ENCODE data around the gene NLGN3. TPM values are rescaled to one million over a fixed set of nuclear protein-coding genes. Genes with fewer than 3 reads are reported as not detected.

NLGN3 gene
- total RNA-seq, 2 donors from 2014 or later = 0.19 to 0.98 TPM

GRCh38 chrX:71098302-71098701 is 46.3 kb upstream of the NLGN3 start:
- Histone ChIP-seq H3K27ac (no peak overlapping the region), H3K9me3 (no peaks in the 10 kb centered on the region), H3K36me3 (no peaks in the 10 kb centered on the region), H3K4me1 (peaks cover 0 to 13% of the 10 kb centered on the region in 2 donors), H3K27me3 (no peaks in the 10 kb centered on the region), H3K4me3 (no peak overlapping the region)
- peak; percentile 17 to 65 for TF ChIP-seq CTCF (IDR thresholded peaks at IDR 0.05)
- no peak for DNase-seq (ENCODE audit: low spot score)

GRCh38 chrX:71098951-71099506 is 45.6 kb upstream of the NLGN3 start:
- Histone ChIP-seq H3K4me1 (peaks cover 0 to 13% of the 10 kb centered on the region in 2 donors), H3K36me3 (no peaks in the 10 kb centered on the region), H3K27ac (no peak overlapping the region), H3K27me3 (no peaks in the 10 kb centered on the region), H3K9me3 (no peaks in the 10 kb centered on the region), H3K4me3 (no peak overlapping the region)
- no peak for TF ChIP-seq CTCF (IDR thresholded peaks at IDR 0.05)
- no peak for DNase-seq (ENCODE audit: low spot score)

GRCh38 chrX:71099736-71100135 is 44.9 kb upstream of the NLGN3 start:
- Histone ChIP-seq H3K4me1 (peaks cover 0 to 13% of the 10 kb centered on the region in 2 donors), H3K27me3 (no peaks in the 10 kb centered on the region), H3K9me3 (no peaks in the 10 kb centered on the region), H3K27ac (no peak overlapping the region), H3K36me3 (no peaks in the 10 kb centered on the region), H3K4me3 (no peak overlapping the region)
- no peak for TF ChIP-seq CTCF (IDR thresholded peaks at IDR 0.05)
- DNase-seq (ENCODE audit: low spot score) = peak; percentile 21

DNA sequence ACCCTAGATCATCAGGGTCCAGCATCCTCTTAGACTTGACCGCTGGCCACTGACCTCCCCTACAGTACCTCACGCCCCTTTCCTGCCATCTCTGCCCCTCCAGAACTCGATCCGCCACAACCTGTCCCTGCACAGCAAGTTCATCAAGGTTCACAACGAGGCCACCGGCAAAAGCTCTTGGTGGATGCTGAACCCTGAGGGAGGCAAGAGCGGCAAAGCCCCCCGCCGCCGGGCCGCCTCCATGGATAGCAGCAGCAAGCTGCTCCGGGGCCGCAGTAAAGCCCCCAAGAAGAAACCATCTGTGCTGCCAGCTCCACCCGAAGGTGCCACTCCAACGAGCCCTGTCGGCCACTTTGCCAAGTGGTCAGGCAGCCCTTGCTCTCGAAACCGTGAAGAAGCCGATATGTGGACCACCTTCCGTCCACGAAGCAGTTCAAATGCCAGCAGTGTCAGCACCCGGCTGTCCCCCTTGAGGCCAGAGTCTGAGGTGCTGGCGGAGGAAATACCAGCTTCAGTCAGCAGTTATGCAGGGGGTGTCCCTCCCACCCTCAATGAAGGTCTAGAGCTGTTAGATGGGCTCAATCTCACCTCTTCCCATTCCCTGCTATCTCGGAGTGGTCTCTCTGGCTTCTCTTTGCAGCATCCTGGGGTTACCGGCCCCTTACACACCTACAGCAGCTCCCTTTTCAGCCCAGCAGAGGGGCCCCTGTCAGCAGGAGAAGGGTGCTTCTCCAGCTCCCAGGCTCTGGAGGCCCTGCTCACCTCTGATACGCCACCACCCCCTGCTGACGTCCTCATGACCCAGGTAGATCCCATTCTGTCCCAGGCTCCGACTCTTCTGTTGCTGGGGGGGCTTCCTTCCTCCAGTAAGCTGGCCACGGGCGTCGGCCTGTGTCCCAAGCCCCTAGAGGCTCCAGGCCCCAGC is 43.8 kb upstream of the NLGN3 start:
- H3K27me3 ChIP-seq = no peaks in the 10 kb centered on the region
- DNase-seq (ENCODE audit: low spot score) = no peak
- no peak overlapping the region for H3K27ac ChIP-seq
- TF ChIP-seq CTCF (IDR thresholded peaks at IDR 0.05) = no peak
- peaks cover 0 to 13% of the 10 kb centered on the region in 2 donors for H3K4me1 ChIP-seq
- no peak overlapping the region for H3K4me3 ChIP-seq
- H3K9me3 ChIP-seq = no peaks in the 10 kb centered on the region
- H3K36me3 ChIP-seq = no peaks in the 10 kb centered on the region

- no peak for DNase-seq (ENCODE audit: low spot score)
- Histone ChIP-seq H3K4me1 (peaks cover 0 to 6% of the 10 kb centered on the region in 2 donors), H3K27ac (no peak overlapping the region), H3K36me3 (no peaks in the 10 kb centered on the region), H3K27me3 (no peaks in the 10 kb centered on the region), H3K4me3 (no peak overlapping the region), H3K9me3 (no peaks in the 10 kb centered on the region)
- TF ChIP-seq CTCF (IDR thresholded peaks at IDR 0.05) = no peak
Observed at GRCh38 chrX:71102292-71102691, 42.3 kb upstream of the NLGN3 start.

All from right atrium auricular region (tissue), 2 donors.